Measurements from ENCODE around the gene VWA8.

DNA sequence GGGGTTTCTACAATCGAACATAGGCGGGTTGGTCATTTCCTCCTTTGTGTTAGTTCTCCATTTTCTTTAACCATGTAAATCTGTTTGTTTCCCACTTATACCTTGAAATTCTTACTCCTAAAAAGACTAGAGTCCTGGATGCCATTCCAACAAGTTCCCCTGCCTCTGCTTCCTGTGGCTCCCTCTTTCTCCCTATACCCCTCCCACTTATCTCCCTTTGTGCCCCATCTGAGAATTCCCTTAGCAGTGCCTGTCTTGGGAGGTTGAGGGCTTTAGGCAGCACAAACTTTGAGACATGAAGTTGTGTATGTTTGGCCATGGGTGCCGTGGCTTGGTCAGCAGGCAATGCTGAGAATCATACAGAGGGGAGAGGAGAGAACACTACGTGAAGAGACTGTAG is 327.1 kb downstream of the VWA8 start:
- TF ChIP-seq GATA2 (IDR thresholded peaks at IDR 0.05; ENCODE audit: low read depth, low read length), result no peak
- no peak for TF ChIP-seq GATA3 (IDR thresholded peaks at IDR 0.05; ENCODE audit: low read depth, low read length)
